CD4-positive, alpha-beta T cell treated with Interleukin-6 at 100 ng/mL for 8 hours (primary cell): Measurements from ENCODE around the gene IFT122.
A peak's percentile ranks its signal among the peaks of the same experiment; 100 is the strongest.

Experiments used
- DNase-seq: peaks from one replicate; pipeline ENCODE4 v3.0.0-alpha.2; 2020; ENCODE audit warnings: mixed read lengths, low spot score

IFT122 gene

GRCh38 chr3:129416415-129416814 is 23.6 kb upstream of the IFT122 start:
- DNase-seq, result no peak

DNA sequence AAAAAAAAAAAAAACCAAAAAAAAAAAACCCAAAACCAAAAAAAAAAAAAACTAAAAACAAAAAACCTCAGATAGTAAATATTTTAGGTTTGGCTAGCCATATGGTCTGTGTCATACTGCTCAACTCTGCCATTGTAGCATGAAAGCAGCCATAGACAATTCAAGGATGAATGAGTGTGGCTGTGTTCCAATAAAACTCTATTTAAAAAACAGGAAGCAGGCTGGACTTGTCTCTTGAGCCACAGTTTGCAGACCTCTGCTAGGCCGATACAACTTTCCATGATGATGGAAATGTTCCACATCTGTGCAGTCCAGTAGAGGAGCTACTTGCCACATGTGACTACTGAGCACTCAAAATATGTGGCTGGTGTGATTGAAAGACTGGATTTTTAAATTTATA is 22.7 kb upstream of the IFT122 start:
- DNase-seq, result no peak

- no peak for DNase-seq
These were observed 21.7 kb upstream of the IFT122 start for GRCh38 chr3:129418041-129418973.

- no peak for DNase-seq
These were observed 20.5 kb upstream of the IFT122 start for GRCh38 chr3:129419476-129419875.

DNA sequence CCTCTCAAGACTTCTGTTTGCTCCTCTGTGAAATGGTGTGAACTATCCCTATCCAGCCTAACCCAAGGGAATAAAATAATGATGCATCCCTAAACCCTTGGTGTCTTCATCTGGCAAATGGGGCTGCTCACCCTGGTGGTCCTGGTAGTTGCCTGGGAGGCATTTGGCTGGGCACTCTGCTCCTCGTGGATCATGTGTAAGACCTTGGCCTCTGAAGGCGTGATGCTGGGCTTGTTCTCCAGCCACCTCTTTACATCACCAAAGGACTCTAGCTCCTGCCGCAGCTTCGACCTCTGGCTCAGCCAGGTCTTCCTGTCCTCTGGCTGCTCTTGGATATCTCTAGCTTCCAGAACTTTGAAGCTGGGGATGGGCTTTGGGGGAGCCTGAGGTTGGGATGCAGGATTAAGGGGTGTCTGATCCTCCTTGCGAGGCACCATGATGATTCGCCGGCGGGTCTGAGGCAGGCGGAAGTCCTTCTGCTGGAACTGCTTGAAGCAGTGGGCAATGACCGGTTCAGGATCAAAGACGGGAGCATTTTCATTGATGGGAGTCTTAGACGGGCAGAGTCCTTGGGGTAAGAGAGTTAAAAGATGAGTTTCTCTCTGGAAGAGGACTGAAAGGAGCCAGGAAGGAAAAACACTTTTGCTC is 18.7 kb upstream of the IFT122 start:
- DNase-seq, result no peak

DNA sequence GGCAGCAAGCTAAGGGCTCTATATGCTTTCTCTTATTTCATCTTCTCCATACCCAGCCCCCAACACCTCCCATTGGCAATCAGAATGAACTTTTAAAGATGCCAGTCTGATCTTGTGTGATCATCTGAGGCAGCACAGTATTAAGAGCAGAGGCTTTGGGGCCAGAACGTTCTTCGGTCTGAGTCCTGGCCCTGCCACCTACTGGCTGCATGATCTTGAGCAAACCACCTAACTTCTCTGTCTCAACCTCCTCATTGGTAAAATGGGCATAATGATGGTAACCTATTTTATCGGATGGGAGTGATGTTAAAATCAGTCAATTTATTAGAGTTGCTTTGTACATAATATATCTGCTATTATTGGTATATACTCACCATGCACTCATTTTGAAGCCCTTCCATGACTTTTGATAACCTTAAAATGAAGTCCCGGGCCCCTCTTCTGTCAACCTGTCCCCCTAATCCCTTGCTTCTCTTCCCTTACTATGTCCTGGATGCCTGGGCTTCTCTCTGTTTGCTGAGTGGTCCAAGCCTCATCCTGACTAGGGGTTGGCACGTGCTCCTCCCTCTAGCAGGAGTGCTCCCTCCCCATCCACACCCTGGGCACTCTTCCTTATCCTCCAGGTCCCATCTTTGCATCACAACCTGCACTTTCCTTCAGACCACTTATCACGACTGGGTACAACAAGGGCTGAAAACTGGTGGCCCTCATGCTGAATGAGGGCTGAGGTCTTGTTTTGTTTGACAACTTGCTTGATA is 17.9 kb upstream of the IFT122 start:
- DNase-seq, result no peak

- DNase-seq, result no peak
These were observed 17.1 kb upstream of the IFT122 start for GRCh38 chr3:129422897-129423296.

- DNase-seq, result no peak
These were observed 15.7 kb upstream of the IFT122 start for GRCh38 chr3:129424185-129424841.

DNA sequence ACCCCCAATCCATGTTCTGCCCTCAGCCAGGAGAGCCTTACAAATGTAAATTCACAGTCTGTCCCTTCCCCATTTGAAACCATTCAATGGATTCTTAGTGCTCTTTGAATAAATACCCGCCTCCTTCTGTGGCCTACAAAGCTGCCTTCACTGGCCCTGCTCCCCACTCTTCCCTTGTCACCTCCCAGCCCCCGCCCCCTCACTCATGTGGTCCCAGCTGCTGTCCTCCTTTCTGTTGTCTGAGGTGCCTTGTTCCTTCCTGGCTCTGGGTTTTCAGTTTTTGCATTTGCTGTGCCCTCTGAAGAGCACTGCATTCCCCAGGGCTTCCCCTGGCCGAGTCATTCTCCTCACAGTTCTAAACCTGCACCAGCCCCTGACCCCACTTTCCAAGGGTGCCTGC is 14.8 kb upstream of the IFT122 start:
- DNase-seq, result no peak

DNA sequence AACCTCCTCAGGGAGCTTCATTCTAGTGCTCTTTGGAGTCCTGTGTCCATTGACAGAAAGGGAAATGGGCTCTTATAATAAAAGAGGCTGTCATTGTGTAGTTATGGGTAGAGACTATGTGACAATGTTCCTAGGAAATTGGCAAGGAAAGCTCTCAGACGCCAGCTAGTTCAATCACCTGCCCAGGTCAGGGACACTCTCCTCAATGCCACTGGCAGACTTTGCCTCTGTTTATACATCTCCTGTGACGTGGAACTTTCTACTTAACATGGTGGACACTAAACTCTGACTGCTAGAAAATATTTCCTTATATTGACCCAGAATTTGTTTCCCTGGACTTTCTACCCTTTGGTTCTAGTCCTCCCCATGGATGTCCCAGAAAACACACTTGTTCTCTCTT is 14.4 kb upstream of the IFT122 start:
- no peak for DNase-seq

DNA sequence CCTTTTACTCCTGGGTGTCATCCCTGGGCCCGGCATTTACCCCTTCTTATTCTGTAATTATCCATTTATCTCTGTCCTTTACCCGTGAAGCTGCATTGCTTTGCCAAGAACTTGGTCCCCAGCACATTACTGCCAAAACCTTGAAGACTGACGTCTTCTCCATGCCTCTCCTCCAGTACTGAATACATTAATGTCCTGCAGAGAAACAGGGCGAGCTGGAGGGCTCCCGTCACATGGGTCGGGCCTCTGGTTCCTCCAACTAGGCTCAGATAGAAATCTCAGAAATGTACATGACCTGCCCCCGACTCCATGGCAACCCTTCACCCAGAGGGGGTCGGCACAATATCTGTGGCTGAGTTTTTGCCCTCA is 12.0 kb upstream of the IFT122 start:
- DNase-seq, result no peak

GRCh38 chr3:129428376-129429079 is 11.5 kb upstream of the IFT122 start, which contains the start of gene EFCAB12:
Gene EFCAB12 (minus strand): TSS chr3:129428636. CDS start chr3:129428488, 148 bp downstream.
- peak; percentile 90 for DNase-seq

- DNase-seq, result no peak
These were observed 11.0 kb upstream of the IFT122 start for GRCh38 chr3:129429080-129429451.

DNA sequence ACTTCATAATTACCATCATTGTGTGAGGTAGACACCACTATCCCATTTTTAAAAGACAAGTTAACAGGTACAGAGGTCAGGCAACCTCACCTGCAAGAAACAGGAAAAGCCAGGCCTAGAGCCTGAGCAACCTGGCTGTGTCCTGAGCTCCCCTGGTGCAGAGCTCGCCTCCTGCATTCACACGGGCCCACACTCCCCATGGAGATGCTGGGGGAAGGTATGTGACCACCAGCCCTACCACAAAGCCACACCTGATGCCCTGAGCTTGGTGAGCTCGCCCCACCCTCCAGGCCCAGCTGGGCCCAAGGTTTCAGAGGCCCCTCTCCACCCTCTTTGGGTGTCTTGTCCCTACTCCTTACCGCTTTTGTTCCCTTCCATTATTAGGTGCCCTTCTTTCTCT is 10.4 kb upstream of the IFT122 start:
- no peak for DNase-seq

DNA sequence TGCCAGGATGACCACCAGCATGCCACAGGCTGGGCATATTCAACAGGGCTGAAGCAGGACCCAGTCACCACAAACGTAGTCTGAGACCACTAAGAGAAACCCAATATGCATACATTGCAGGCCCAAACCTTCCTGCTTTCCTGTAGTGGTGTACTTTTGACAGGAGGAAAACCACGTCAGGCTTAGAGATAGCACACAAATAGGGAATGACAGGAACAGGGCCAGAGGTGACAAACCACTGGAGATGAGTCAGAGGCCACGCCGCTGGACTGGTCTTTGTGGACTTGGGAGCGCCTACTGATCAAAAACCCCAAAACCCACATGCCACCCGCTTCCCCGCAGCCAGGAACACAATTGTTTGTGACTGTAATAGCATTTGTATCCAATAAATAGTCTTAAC is 8.0 kb upstream of the IFT122 start:
- no peak for DNase-seq

- no peak for DNase-seq
These were observed 7.4 kb upstream of the IFT122 start for GRCh38 chr3:129432671-129433070.

GRCh38 chr3:129433565-129433964 is 6.5 kb upstream of the IFT122 start:
- DNase-seq, result no peak

DNA sequence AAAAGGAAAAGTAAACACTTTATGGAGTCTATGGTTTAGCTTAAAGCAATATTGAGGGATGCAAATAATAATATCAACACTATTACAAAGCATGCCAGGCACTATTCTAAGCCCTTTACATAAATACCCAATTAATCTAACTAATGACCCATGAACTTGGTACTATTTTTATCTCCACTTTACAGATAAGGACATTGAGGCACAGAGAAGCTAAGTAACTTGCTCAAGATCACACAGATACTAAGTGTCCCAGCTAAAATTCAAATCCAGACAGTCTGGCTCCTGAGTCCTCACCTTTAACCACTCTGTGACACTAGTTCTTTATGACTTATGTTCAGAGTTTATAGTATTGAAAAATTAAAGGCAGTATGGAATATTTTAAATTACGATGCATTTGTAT is 5.9 kb upstream of the IFT122 start:
- DNase-seq, result no peak

DNA sequence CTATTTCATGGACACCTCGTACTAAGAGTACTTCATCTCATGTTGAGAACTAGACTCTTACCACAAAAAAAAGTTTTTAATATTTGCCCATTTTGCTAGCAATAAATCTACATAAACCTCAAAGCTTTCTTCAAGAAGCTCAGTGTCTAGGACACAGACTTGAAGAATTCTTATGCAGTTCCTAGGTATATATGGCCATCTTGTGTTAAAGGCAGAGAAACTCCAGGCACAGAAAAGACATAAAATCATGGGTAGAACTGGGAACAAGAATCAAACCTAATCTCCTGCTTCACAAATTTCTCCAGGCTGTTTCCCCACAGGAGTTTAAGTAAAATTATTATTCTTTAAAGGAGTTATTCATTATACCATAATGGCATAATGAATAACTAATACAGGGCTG is 4.7 kb upstream of the IFT122 start:
- DNase-seq, result no peak

GRCh38 chr3:129439226-129439816 is 703 bp upstream of the IFT122 start:
- DNase-seq, result peak; percentile 31

DNA sequence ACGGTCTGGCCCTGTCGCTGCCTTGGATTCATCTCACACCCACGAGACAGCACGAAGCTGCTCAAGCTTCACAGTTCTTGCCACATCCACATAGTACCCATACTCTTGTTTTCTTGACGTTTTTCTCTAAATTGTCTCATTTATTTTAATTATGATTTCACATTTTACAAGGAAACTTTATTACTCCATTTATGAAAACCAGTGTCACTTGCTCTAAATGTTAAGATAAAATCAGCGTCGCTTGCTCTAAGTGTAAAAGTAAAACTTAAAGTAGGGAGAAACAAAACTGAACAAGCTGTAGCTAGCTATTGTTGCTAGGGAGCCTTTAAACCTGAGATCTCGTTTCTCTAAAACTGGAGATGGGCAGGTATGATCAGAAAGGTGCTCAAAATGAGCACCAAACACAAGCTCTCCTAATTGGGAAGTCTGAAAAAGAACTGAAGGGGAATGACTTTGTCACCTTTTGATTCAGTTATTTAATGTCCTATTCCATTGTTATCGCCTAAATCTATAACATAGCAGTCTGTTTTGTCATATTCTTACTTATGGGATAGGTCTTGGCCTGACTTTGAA is 680 bp downstream of the IFT122 start:
- DNase-seq, result no peak
